ENCODE results near the gene KMT2B. TPM values are rescaled to one million over a fixed set of nuclear protein-coding genes. Genes with fewer than 3 reads are reported as not detected.

Gene KMT2B
- total and polyA plus RNA-seq, 9 of the 15 experiments (the other 6 are each of a cell fraction or from before 2014, with no cell fraction given): 0.63 to 43.9 (median 8.1) TPM

- TF ChIP-seq ZNF740 (CRISPR knock-in tag; IDR thresholded peaks at IDR 0.05) (peak; percentile 69), ZNF740 (tag; IDR thresholded peaks at IDR 0.05) (no peak; a peak in 1 of 4 replicates), U2AF1 (optimal IDR thresholded peaks at IDR 0.05; ENCODE audit: low read depth, low read length) (peak; percentile 66), E2F1 (CRISPR knock-in tag; IDR thresholded peaks at IDR 0.05) (no peak), GMEB1 (CRISPR knock-in tag; IDR thresholded peaks at IDR 0.05) (peak; percentile 56), BRD9 (IDR thresholded peaks at IDR 0.05; ENCODE audit: low read depth, partially characterized antibody) (peak; percentile 36), ZNF263 (CRISPR knock-in tag; IDR thresholded peaks at IDR 0.05; ENCODE audit: borderline replicate concordance) (peak; percentile 100), SIX5 (IDR thresholded peaks at IDR 0.05; ENCODE audit: borderline replicate concordance in 1 of 2, insufficient read depth in 1 of 2, low read depth in 1 of 2, low read length in 2 of 2) (peak; percentile 94), CTCFL (IDR thresholded peaks at IDR 0.05; ENCODE audit: borderline replicate concordance, insufficient read depth, low read depth, low read length, poor library complexity, severe bottlenecking) (peak; percentile 81), CTCF (IDR thresholded peaks at IDR 0.05 in 2 of 3, conservative IDR thresholded peaks at IDR 0.05 in 1 of 3; ENCODE audit: insufficient read depth in 2 of 3, low read depth in 1 of 3, low read length in 3 of 3) (peak; percentile 88 to 96 (median 95)), ZNF146 (CRISPR knock-in tag; IDR thresholded peaks at IDR 0.05; ENCODE audit: unreplicated experiment) (no peak), ZBTB17 (CRISPR knock-in tag; IDR thresholded peaks at IDR 0.05) (peak; percentile 77), ETV1 (tag; conservative IDR thresholded peaks at IDR 0.05; ENCODE audit: low read depth) (peak; percentile 60), ZNF707 (CRISPR knock-in tag; conservative IDR thresholded peaks at IDR 0.05) (no peak), FIP1L1 (IDR thresholded peaks at IDR 0.05; ENCODE audit: low read depth, low read length, poor library complexity, severe bottlenecking) (peak; percentile 54), NR2C2 (CRISPR knock-in tag; IDR thresholded peaks at IDR 0.05) (peak; percentile 14; the same call in 1 of the 2 replicates), NR2C2 (tag; IDR thresholded peaks at IDR 0.05) (peak; percentile 95), ZNF785 (CRISPR knock-in tag; IDR thresholded peaks at IDR 0.05) (no peak)
These were observed 770 bp upstream of the KMT2B start (continued) for GRCh38 chr19:35716801-35717664.

Measured in K562 (cell line).